ENCODE data around the gene ECHDC3. TPM values are rescaled to one million over a fixed set of nuclear protein-coding genes. Genes with fewer than 3 reads are reported as not detected.

The ECHDC3 gene
- total and polyA plus RNA-seq, 2 of the 4 experiments (the other 2 are of a cell fraction), result 4.3 to 5.0 TPM

GRCh38 chr10:11787846-11788245 lies 45.7 kb downstream of the ECHDC3 start:
- dilution Hi-C loops (cut with HindIII; ENCODE audit: low sequenced_read_pairs, unreplicated experiment), result no loop called here
- H3K27ac ChIP-seq (ENCODE audit: insufficient read depth, low read length), result no peak overlapping the region
- no peak overlapping the region for H4K91ac ChIP-seq (ENCODE audit: insufficient read depth, low read depth, low read length)
- H2AK5ac ChIP-seq (ENCODE audit: low read depth, low read length), result no peak overlapping the region
- H3K4me3 ChIP-seq (ENCODE audit: insufficient read depth, low read depth, low read length), result no peak overlapping the region
- peaks cover 14% of the 10 kb centered on the region for H3K27me3 ChIP-seq (ENCODE audit: control insufficient read depth, insufficient read depth, low read length)
- no peak overlapping the region for H2AFZ ChIP-seq (replicated peaks; ENCODE audit: low read length, poor library complexity)
- H3K9me3 ChIP-seq (ENCODE audit: control insufficient read depth, insufficient read depth, low read length), result no peaks in the 10 kb centered on the region
- no peak overlapping the region for H3K14ac ChIP-seq (replicated peaks; ENCODE audit: low read depth, low read length)
- H3K79me1 ChIP-seq (ENCODE audit: low read depth in 1 of 2, low read length in 2 of 2), result no peaks in the 10 kb centered on the region
- TF ChIP-seq SMC3 (IDR thresholded peaks at IDR 0.05; ENCODE audit: low read depth, low read length) (no peak), MAZ (IDR thresholded peaks at IDR 0.05; ENCODE audit: borderline replicate concordance, low read depth, low read length) (no peak), FOS (IDR thresholded peaks at IDR 0.05; ENCODE audit: low read depth, low read length) (no peak), ELK1 (IDR thresholded peaks at IDR 0.05; ENCODE audit: borderline replicate concordance, low read depth, low read length) (no peak), BHLHE40 (IDR thresholded peaks at IDR 0.05; ENCODE audit: low read depth, low read length) (no peak), NFE2L2 (IDR thresholded peaks at IDR 0.05; ENCODE audit: low read depth, low read length) (no peak), CHD1 (IDR thresholded peaks at IDR 0.05; ENCODE audit: low read depth, low read length) (no peak), CTCF (conservative IDR thresholded peaks at IDR 0.05; ENCODE audit: low read depth, low read length) (no peak), USF2 (IDR thresholded peaks at IDR 0.05; ENCODE audit: low read depth, low read length) (no peak), MXI1 (IDR thresholded peaks at IDR 0.05; ENCODE audit: borderline replicate concordance, low read depth, low read length) (no peak), MAFK (IDR thresholded peaks at IDR 0.05; ENCODE audit: low read depth, low read length) (no peak), POLR2A (IDR thresholded peaks at IDR 0.05; ENCODE audit: low read depth, low read length) (no peak), RCOR1 (IDR thresholded peaks at IDR 0.05; ENCODE audit: insufficient replicate concordance, low read length) (no peak), RFX5 (IDR thresholded peaks at IDR 0.05; ENCODE audit: low read depth, low read length) (no peak), RAD21 (IDR thresholded peaks at IDR 0.05; ENCODE audit: low read length) (no peak)
- no peak overlapping the region for H3K4ac ChIP-seq (ENCODE audit: low read depth, low read length)
- no peaks in the 10 kb centered on the region for H3K36me3 ChIP-seq (ENCODE audit: control insufficient read depth, insufficient read depth, low read length)
- H2BK5ac ChIP-seq (ENCODE audit: low read depth, low read length, poor library complexity, severe bottlenecking), result no peak overlapping the region
- no peak overlapping the region for H3K18ac ChIP-seq (ENCODE audit: low read depth, low read length)
- no peak overlapping the region for H4K5ac ChIP-seq (ENCODE audit: low read depth, low read length)
- no peaks in the 10 kb centered on the region for H3K9me1 ChIP-seq (ENCODE audit: insufficient read depth, low read length)
- intact Hi-C loops (cut with micrococcal nuclease), result loop anchor here (5.0 kb wide), 1 partner anchor 34 kb away; the partner anchor contains the start of gene PROSER2
- H2BK20ac ChIP-seq (ENCODE audit: low read depth, low read length), result no peak overlapping the region
- H3K23ac ChIP-seq (ENCODE audit: low read depth, low read length), result no peak overlapping the region
- no peaks in the 10 kb centered on the region for H4K20me1 ChIP-seq (ENCODE audit: insufficient read depth, low read length)
- no peak overlapping the region for H3K56ac ChIP-seq (ENCODE audit: extremely low read depth, insufficient read depth, low read length)
- in situ Hi-C loops (cut with MboI; ENCODE audit: low sequenced_read_pairs), result no loop called here
- H3K9ac ChIP-seq (ENCODE audit: low read depth, low read length), result no peak overlapping the region
- H2AK9ac ChIP-seq (replicated peaks; ENCODE audit: low read depth, low read length, poor library complexity), result no peak overlapping the region
- H3K4me2 ChIP-seq (ENCODE audit: low read depth, low read length), result no peak overlapping the region
- ATAC-seq (ENCODE audit: low read depth) (no peak), DNase-seq (no peak)
- H2BK15ac ChIP-seq (ENCODE audit: low read depth, low read length), result no peak overlapping the region
- no TSS peak for BruUV-seq (replicated peaks)
- CTCF ChIA-PET, result interaction anchor here (0.6 kb wide), 1 partner anchor 19 kb away, joined by 3 read pairs; no protein-coding TSS in a partner anchor
- POLR2A ChIA-PET (ENCODE audit: unreplicated experiment), result no interaction called here
- H4K8ac ChIP-seq (ENCODE audit: low read depth in 2 of 2, low read length in 2 of 2), result no peak overlapping the region
- H3K4me1 ChIP-seq (ENCODE audit: control insufficient read depth, insufficient read depth, low read length), result no peaks in the 10 kb centered on the region
- 44% methylated on average over 1 of the region's 10 CpGs; no CpG with 5 or more reads in 1 of the 2 experiments for WGBS, 2 experiments (ENCODE audit: extremely low coverage in 2 of 2, insufficient read length in 1 of 2)
- H2BK120ac ChIP-seq (ENCODE audit: low read depth, low read length), result no peak overlapping the region

Data from IMR-90 (cell line).